ENCODE measurements around the gene KITLG.
"Not testable (repeated sequence)": the region's sequence is repeated elsewhere in the genome, so short reads cannot be mapped to it uniquely, and the experiment has no call there.

KITLG gene

GRCh38 chr12:88538697-88539096 lies 41.6 kb downstream of the KITLG start:
- no peak for DNase-seq

- no peak for DNase-seq
Observed at GRCh38 chr12:88538250-88538649, 42.0 kb downstream of the KITLG start.

- no peak for DNase-seq
Observed at GRCh38 chr12:88530868-88531267, 49.4 kb downstream of the KITLG start.

GRCh38 chr12:88529531-88530488 lies 50.5 kb downstream of the KITLG start:
- no peak for DNase-seq

DNA sequence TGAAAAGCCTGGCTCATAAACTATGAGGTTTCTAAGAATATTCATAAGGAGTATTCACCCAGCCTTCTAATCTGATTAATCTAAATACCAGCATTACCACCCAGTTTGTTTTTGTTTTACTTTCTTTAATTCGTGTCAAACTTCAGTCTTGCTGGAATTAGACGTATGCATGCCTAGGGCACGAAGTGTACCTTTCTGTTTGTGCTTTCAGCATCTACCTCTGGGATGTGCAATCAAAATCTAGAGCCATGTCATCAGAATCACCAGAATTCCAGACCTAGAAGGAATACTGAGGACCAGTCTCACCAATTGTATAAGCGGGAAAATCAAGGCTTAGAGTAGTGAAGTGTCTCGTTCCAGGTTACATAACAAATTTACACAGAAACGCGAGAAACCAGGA lies 57.3 kb downstream of the KITLG start:
- DNase-seq = no peak

DNA sequence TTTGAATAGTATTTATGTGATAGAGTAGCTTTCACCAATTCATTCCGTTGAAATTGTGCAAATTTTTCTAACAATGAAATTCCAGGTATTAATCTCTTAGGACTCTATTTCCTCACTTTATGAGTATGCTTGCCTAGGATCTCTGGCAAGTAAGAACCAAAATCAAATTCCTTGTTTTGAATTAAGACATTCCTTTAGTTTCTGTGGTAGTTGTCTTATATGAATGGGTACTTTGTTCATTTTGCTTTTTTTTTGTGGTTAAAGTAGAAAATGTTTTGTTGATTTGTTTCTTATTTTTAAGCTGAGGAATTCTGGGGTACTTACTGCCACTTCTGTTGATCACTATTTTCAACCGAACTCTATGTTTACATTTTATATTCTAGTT lies 59.8 kb downstream of the KITLG start:
- no peak for DNase-seq

DNA sequence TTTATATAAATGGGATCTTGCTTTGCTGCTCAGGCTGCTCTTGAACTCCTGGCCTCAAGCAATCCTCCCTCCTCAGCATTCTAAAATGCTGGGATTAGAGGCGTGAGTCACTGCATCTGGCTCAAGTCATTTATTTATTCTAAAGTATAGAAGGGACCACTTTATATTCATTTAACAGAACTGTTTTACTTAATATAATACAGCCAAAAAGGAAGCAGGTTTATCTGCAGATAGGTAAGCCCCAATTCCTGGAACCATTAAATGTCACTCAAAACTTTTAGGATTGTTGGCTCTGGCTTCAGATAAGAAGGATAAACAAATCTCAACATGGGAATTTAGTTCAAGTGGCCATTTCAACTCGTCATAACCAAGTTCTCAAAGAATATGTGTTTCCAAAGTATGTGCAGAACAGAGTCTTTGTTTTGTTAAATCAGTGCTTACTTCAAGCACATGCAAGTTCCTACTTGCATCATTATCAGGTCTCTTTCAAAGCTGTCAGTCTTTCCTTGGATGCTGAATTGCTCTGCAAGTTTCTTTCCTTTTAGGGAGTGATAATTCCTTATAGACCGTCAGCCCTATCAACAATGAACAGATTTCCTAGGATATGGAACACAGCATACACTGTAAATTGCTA lies 60.4 kb downstream of the KITLG start:
- DNase-seq = no peak

- DNase-seq = no peak
Observed at GRCh38 chr12:88518863-88519403, 61.3 kb downstream of the KITLG start.

DNA sequence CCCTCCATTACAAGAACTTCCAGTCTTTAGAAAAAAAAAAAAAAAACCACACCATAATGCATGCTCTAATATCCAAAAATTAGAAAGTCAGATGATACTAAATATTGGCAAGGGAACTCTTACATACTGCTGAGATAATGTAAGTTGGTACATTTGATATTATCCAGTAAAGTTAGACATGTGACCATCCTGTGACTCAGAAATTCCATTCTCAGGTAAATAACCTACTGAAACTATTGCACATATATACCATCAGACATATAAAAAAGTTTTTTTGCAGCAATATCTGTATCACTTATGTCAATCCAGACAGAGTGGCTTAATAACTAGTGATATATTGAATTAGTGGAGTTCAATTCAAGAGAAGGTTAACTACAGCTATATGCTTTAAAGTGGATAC lies 63.5 kb downstream of the KITLG start:
- no peak for DNase-seq

GRCh38 chr12:88510843-88511242 lies 69.4 kb downstream of the KITLG start:
- no peak for DNase-seq

DNA sequence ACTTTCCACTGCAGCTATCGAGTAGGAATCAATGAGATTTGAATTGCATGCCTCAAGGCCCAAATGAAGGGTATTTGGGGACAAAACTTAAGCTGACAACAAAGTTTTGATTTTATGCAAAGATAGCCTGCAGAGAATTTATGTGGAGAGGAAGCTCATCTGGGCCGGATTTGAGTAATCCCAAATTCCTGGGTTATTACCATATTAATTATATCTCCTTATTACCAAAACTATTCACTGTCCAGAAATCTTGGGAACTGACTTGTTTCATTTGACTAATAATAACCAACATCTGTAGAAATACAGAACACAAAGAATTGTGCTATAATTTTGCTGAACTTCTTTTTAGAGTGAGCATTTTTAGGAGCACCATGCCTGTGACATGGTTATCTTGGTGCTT lies 70.4 kb downstream of the KITLG start:
- DNase-seq = no peak

DNA sequence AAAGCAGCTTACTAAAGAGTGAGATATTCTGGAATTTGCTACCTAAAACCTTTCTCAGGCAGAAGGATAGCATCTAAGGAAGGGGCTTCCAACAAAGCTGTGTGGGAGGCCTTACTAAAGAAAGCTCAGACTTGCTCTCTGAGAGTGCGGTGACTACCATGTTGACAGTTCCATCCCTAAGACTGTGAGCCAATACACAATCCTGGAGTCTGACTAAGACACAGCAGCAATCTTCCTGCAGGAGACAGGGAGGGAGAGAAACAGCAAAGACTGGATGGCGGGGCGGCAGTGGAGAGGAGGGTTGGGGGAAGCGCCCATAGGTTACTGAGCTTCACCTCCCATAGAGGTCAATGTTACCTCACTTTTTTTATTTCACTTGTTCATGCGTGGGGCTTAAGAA lies 70.9 kb downstream of the KITLG start:
- no peak for DNase-seq

GRCh38 chr12:88507851-88508250 lies 72.4 kb downstream of the KITLG start:
- not testable (repeated sequence) for DNase-seq

- DNase-seq = no peak
Observed at GRCh38 chr12:88507270-88507669, 73.0 kb downstream of the KITLG start.

GRCh38 chr12:88505696-88506095 lies 74.6 kb downstream of the KITLG start:
- DNase-seq = no peak

DNA sequence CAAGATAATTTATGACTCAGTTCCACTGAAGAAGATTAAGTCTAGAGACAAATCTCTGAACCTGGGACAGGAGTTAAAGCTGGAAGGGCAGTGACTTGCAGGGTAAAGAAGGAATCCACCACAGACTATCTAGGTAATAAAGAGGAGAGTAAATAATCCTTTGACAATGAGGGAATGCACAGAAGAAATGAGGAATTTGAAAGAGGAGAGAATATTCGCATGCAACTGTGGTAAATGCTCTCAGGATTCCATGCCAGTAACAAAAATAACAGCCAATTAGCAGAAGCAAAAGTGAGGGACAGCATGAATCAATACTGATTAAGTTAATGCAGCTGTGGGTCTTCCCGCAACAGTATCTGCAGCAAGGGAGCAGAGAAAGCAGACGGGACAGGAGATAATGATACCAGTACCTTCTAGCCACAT lies 77.0 kb downstream of the KITLG start:
- DNase-seq = no peak

- no peak for DNase-seq
Observed at GRCh38 chr12:88501972-88502938, 78.0 kb downstream of the KITLG start.

DNA sequence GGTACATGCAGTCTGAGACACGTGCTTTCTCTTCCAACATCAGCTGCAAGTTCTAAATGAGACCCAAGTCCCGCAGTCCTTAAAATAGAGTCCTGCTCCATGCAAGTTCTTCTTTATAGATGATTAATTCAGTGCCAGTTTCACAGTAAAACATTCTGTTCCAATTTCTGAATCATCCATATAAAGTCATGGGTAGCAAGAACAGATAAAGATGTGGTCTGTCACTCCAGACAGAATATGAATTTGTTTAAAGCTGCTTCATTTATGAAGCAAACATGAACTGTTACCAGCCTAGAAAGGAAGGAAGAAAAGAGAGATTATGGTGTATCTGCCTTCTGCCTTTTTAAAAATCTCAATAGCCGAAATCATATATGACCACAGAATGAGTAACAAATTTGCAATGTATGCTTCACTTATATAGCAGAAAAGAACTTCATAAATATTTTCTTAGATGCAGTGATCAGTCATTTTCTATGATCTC lies 83.3 kb downstream of the KITLG start:
- DNase-seq = no peak

GRCh38 chr12:88496429-88496828 lies 83.8 kb downstream of the KITLG start:
- no peak for DNase-seq

- no peak for DNase-seq
Observed at GRCh38 chr12:88495031-88495430, 85.2 kb downstream of the KITLG start.

DNA sequence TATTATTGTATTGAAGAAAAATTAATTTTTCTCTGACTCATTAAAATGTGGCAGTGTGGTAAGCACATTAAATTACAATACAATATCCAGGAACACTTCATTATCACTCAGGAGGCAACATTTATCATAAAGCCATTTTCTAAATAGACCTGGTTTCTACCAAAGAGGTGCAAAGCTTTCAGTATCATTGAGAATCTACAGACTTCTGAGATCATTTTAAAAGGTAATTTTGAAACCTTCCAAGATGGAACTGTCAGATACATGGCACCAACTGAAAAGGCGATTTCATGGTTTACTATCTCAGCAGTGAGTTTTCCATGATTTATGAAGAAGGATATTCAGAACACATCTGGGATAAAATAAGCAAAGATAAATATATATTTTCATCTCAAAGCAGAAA lies 85.8 kb downstream of the KITLG start:
- no peak for DNase-seq

DNA sequence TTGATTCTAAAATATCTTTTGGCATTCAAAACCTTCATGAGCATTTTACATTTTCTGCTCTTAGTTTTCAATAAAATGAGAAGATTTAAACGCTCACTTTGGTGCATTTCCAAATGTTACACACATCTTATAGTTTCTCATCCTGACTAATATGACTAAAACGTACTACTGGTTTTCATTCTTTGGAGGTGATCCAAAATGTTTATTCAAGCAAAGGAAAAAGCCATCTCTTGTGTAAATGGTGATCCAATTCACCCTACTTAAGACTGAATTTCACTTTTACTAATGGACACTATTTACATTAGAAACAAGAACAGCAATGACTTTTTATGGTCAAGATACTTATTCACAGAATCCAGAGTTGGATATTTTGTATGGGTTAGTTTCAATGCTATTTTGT lies 86.6 kb downstream of the KITLG start:
- no peak for DNase-seq

DNA sequence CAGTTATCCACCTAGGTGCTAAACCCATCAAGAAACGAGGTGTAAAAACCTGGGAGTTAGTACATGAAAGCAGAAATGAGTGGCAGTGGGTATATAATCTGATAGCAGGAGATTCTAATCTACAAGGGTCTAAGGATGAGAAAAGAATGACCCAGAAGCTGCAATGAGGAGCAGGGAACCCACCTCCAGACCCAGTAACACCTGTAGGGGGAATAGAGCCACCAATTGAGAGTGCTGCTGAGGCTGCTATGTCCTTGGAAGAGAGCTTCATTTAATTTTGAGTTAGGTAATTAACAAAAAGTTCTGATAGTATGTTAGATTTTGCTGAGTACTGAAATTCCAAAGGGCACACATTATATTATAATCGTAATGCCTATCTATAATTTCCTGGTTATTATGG lies 89.8 kb downstream of the KITLG start:
- DNase-seq = no peak

Data from CD4-positive, alpha-beta T cell treated with Interleukin-21 for 1 hour (primary cell).